HCT116 (cell line): ENCODE data around the gene STPG3. TPM values are rescaled to one million over a fixed set of nuclear protein-coding genes. Genes with fewer than 3 reads are reported as not detected.

Experiments
- ATAC-seq: fragments of 200-7000 bp; cut with Tn5 transposase; 2 replicates; pipeline ENCODE4 v1.9.1; 2020; ENCODE audit warnings: mild to moderate bottlenecking, moderate library complexity
- BruUV-seq: library from RNA; stranded (reverse); fragments of 400-500 nt; replicated peaks from 2 replicates; lab custom pipeline; 2021; lab: Mats Ljungman, UMichigan
- CTCF ChIA-PET: fragments of 300-600 bp; sonication (Branson Sonifier 250); formaldehyde crosslinking; loops from one replicate; lab custom pipeline; 2021; ENCODE audit warnings: antibody characterized with exemption; lab: Charles Lee
- POLR2A ChIA-PET: fragments of 300-600, 350-600 bp; sonication (Branson Sonifier 250); formaldehyde crosslinking; loops from one replicate; lab custom pipeline; 2021; ENCODE audit warnings: antibody characterized with exemption; lab: Charles Lee
- RAD21 ChIA-PET, 2 experiments: fragments of 300-600 bp; sonication (Branson Sonifier 250); formaldehyde crosslinking; loops; one replicate each; lab custom pipeline; 2023; ENCODE audit warnings: low total read pairs in 2 of 2; ENCODE audit not compliant: uncharacterized antibody in 2 of 2, unreplicated experiment in 2 of 2, low non-redundant PET in 1 of 2; lab: Charles Lee
- DNase-seq: peaks from one replicate; pipeline ENCODE4 v3.0.0-alpha.2; 2010; ENCODE audit warnings: low read depth, low spot score
- H2AFZ ChIP-seq: fragments of 200-600 bp; shearing (Covaris generic), sonication (generic); 2 replicates; pipeline ENCODE4 v1.6.1; 2017; ENCODE audit warnings: low read depth, mixed run types, mixed read lengths, antibody characterized with exemption, low read length; ENCODE audit not compliant: poor library complexity, severe bottlenecking
- H3K27ac ChIP-seq: 2 replicates; pipeline ENCODE4 v1.5.1; 2012; ENCODE audit warnings: low read depth, low read length
- H3K27me3 ChIP-seq: fragments of 200-600 bp; sonication (generic); 2 replicates; pipeline ENCODE4 v1.6.1; 2016; ENCODE audit warnings: mixed run types, low read length, mixed read lengths; ENCODE audit not compliant: insufficient read depth
- H3K36me3 ChIP-seq, 2 experiments: fragments of 200-500 bp in 1 of 2; fragments of 200-600 bp in 1 of 2; sonication (Bioruptor generic) in 1 of 2; sonication (generic) in 1 of 2; 2 replicates each; pipeline versions ENCODE4 v1.5.1 to v1.6.1; 2014 to 2016; ENCODE audit warnings: low read length in 2 of 2, inconsistent platforms in 1 of 2, mixed read lengths in 1 of 2, mixed run types in 1 of 2; ENCODE audit not compliant: insufficient read depth in 2 of 2, control insufficient read depth in 1 of 2
- H3K4me1 ChIP-seq, 2 experiments: fragments of 200-600 bp in 1 of 2; sonication (generic) in 1 of 2; 2 replicates each; pipeline versions ENCODE4 v1.5.1 to v1.6.1; 2012 to 2017; ENCODE audit warnings: low read length in 2 of 2, inconsistent platforms in 1 of 2, mild to moderate bottlenecking in 1 of 2, mixed read lengths in 1 of 2, mixed run types in 1 of 2, moderate library complexity in 1 of 2; ENCODE audit not compliant: insufficient read depth in 2 of 2, control insufficient read depth in 1 of 2
- H3K4me2 ChIP-seq: fragments of 200-600 bp; sonication (generic); 2 replicates; pipeline ENCODE4 v1.6.1; 2017; ENCODE audit warnings: mixed run types, low read length, mixed read lengths
- H3K4me3 ChIP-seq, 2 experiments: fragments of 200-600 bp in 1 of 2; sonication (generic) in 1 of 2; replicated peaks in 1 of 2; 2 replicates each; pipeline ENCODE4 v1.5.1; 2011 to 2016; ENCODE audit warnings: low read length in 2 of 2, control low read depth in 1 of 2, low read depth in 1 of 2, mild to moderate bottlenecking in 1 of 2, mixed read lengths in 1 of 2, mixed run types in 1 of 2
- H3K79me2 ChIP-seq: fragments of 200-600 bp; sonication (generic); 2 replicates; pipeline ENCODE4 v1.6.1; 2017; ENCODE audit warnings: mild to moderate bottlenecking, mixed run types, low read length, moderate library complexity, mixed read lengths; ENCODE audit not compliant: insufficient read depth
- H3K9ac ChIP-seq: fragments of 200-600 bp; sonication (generic); 2 replicates; pipeline ENCODE4 v1.6.1; 2016; ENCODE audit warnings: low read length, mixed read lengths
- H3K9me2 ChIP-seq: fragments of 200-600 bp; sonication (generic), shearing (Covaris generic); 2 replicates; pipeline ENCODE4 v1.6.1; 2017; ENCODE audit warnings: mixed run types, mild to moderate bottlenecking, moderate library complexity; ENCODE audit not compliant: insufficient read depth
- H3K9me3 ChIP-seq, 2 experiments: fragments of 200-500 bp in 1 of 2; fragments of 200-600 bp in 1 of 2; sonication (Bioruptor generic) in 1 of 2; sonication (generic) in 1 of 2; 2 replicates each; pipeline ENCODE4 v1.6.1; 2014 to 2017; ENCODE audit warnings: low read length in 2 of 2, mixed read lengths in 2 of 2, inconsistent platforms in 1 of 2, low read depth in 1 of 2, mild to moderate bottlenecking in 1 of 2, mixed run types in 1 of 2, moderate library complexity in 1 of 2; ENCODE audit not compliant: control insufficient read depth in 1 of 2, insufficient read depth in 1 of 2
- H4K20me1 ChIP-seq: fragments of 200-600 bp; sonication (generic), shearing (Covaris generic); 2 replicates; pipeline ENCODE4 v1.6.1; 2017; ENCODE audit warnings: mixed run types, mild to moderate bottlenecking, moderate library complexity; ENCODE audit not compliant: insufficient read depth
- ELF1 ChIP-seq: IDR thresholded peaks from 2 replicates; pipeline ENCODE4 v1.6.1; 2012; ENCODE audit warnings: low read depth, borderline replicate concordance
- POLR2A ChIP-seq: IDR thresholded peaks from 2 replicates; pipeline ENCODE4 v1.7.0; 2011; ENCODE audit warnings: borderline replicate concordance; ENCODE audit not compliant: insufficient read depth, insufficient read length; ENCODE audit errors: extremely low read depth
- POLR2AphosphoS5 ChIP-seq: IDR thresholded peaks from 2 replicates; pipeline ENCODE4 v1.6.1; 2011; ENCODE audit warnings: mild to moderate bottlenecking, low read depth, low read length, moderate library complexity
- intact Hi-C: fragments of 100-400 bp; cut with micrococcal nuclease; formaldehyde crosslinking; loops from 2 replicates; pipeline ENCODE4 v1.10.0; 2022
- total RNA-seq: library from RNA; stranded (reverse); gene quantifications from one replicate; pipeline ENCODE4 v1.2.1, GENCODE V29; 2021; ENCODE audit not compliant: unreplicated experiment
- TF ChIP-seq, protein P1 (sequence below), 3 experiments: fragments of 200-600 bp in 1 of 3; sonication (generic) in 1 of 3; IDR thresholded peaks in 2 of 3; conservative IDR thresholded peaks in 1 of 3; 2 replicates each; pipeline ENCODE4 v1.5.1; 2012 to 2017; ENCODE audit warnings: low read depth in 2 of 3, low read length in 2 of 3, antibody characterized with exemption in 1 of 3, borderline replicate concordance in 1 of 3, control low read depth in 1 of 3, mild to moderate bottlenecking in 1 of 3, mixed read lengths in 1 of 3, mixed run types in 1 of 3, moderate library complexity in 1 of 3; ENCODE audit not compliant: insufficient read depth in 1 of 3

The STPG3 gene
- total RNA-seq, 1 experiment from 2014 or later: not detected

DNA sequence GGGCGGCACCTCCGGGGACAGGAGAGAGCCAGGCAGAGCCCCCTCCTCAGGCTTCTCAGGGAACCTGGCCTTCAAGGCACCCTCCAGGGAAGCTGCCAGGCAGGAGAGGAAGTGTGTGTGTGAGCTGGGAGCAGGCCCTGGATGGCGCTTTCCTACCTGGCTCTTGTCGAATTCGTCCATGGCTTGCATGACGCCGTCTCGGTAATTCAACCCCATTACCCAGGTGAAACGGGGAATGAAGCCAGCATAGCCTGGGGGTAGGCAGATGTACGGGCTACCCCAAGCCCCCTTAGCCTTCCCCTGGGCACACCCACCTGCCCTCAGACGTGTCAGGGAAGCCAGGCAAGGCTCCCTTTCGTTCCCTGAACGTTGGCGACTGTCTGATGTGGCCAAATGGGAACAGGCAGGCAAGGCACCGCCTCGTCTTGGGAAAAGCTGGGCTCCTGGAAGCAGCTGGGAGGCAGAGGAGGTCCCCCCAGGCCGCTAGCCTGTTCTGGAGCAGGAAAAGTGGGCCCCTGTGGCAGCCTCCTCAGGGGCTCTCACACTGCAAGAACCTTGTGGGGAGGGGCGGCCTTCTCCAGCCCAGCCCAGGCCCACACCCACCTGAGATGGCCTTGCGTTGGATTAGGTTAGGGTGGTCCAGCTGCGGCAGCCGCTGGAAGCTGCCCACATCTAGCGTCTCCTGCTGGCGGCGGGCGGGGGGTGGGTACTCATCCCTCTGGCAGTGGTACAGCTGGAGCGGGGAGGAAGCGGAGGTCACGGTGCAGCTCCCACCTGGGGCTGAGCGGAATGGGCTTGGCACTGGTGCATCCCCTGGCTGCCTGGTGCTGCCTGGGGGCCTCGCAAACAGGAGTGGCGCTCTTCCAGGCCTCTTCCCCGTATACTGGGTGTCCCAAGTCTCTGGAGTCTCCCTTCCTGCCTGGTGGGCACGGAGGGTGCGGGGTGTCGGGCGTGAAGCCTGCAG is 6.3 kb upstream of the STPG3 start:
- Histone ChIP-seq H3K4me3 (no peak overlapping the region), H3K79me2 (peaks cover 26% of the 10 kb centered on the region), H3K9ac (no peak overlapping the region), H3K4me2 (no peak overlapping the region), H3K27me3 (no peaks in the 10 kb centered on the region), H2AFZ (no peak overlapping the region), H3K9me3 (no peaks in the 10 kb centered on the region), H3K27ac (peak overlapping the region; percentile 19; the same call in 1 of the 2 replicates), H3K4me1 (peaks cover 8 to 24% of the 10 kb centered on the region in 2 experiments), H4K20me1 (peaks cover 21% of the 10 kb centered on the region; the same call in 1 of the 2 replicates), H3K9me2 (no peaks in the 10 kb centered on the region), H3K36me3 (peaks cover 11 to 21% of the 10 kb centered on the region in 2 experiments)
- ChIA-PET RAD21 (no interaction called here), CTCF (interaction anchor here (2.4 kb wide), 1 partner anchor 8 kb away, joined by 7 read pairs; no protein-coding TSS in a partner anchor), POLR2A (interaction anchor here (1.1 to 1.7 kb wide), 3 partner anchors 9 to 177 kb away, joined by 3 to 5 read pairs (median 4); partner anchors contain the start of gene SSNA1)
- TF ChIP-seq POLR2A: peak; percentile 0
- TF ChIP-seq, protein P1, sequence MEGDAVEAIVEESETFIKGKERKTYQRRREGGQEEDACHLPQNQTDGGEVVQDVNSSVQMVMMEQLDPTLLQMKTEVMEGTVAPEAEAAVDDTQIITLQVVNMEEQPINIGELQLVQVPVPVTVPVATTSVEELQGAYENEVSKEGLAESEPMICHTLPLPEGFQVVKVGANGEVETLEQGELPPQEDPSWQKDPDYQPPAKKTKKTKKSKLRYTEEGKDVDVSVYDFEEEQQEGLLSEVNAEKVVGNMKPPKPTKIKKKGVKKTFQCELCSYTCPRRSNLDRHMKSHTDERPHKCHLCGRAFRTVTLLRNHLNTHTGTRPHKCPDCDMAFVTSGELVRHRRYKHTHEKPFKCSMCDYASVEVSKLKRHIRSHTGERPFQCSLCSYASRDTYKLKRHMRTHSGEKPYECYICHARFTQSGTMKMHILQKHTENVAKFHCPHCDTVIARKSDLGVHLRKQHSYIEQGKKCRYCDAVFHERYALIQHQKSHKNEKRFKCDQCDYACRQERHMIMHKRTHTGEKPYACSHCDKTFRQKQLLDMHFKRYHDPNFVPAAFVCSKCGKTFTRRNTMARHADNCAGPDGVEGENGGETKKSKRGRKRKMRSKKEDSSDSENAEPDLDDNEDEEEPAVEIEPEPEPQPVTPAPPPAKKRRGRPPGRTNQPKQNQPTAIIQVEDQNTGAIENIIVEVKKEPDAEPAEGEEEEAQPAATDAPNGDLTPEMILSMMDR (IDR thresholded peaks at IDR 0.05 in 2 of 3, conservative IDR thresholded peaks at IDR 0.05 in 1 of 3; ENCODE audit: borderline replicate concordance in 1 of 3, insufficient read depth in 1 of 3, low read depth in 2 of 3, low read length in 2 of 3): no peak
- no peak for TF ChIP-seq ELF1
- no peak for TF ChIP-seq POLR2AphosphoS5
- no TSS peak for BruUV-seq
- DNase-seq (no peak), ATAC-seq (no peak)
- intact Hi-C loops: no loop called here
